ENCODE data around the gene VSX2.

The VSX2 gene

DNA sequence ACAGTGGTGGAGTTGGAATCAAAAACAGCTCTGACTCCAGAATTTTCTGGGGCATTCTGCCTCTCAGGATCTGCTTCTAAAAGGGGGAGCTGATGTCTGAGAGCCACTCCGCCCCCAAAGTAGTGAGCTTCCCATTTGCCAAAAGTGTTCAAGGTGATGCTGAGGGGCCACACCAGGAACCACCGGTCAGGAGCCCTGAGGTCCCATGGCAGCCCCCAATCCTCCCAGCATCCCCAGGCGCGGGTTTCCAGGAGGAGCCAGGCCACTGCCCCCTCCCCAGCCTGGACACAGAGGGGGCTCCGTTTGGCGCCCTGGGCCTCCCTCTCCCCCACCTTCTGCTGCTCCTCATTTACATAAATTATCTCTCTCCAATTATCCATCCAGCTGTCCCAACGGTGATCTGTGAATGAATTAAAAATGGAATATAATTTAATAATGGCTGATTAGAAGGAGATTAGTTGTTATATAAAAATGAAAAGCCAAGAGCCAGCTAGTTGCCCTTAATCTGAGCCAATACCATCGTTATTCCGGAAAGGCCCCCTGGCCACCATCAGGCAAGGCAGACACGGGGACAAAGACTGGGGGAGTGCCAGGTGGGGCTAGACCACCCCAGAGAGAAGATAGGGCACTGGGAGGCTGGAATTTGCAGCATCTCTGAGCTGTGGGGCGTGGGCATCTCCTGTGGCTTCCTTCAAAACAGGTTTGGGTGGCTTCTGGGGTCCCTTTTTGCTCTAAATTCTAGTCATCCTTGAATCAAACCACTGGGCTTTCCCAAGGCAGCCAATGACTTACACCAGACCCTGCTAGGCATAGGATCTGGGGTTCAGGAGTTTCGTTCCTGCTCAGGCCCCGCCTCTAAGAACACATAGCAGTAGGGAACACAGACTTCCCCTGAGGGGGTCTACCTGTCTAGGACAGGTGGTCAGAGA lies 19.7 kb upstream of the VSX2 start:
- peaks cover 2% of the 10 kb centered on the region; the same call in 1 of the 2 replicates for H3K27me3 ChIP-seq (replicated peaks; ENCODE audit: control insufficient read depth, insufficient read depth, low read length)

GRCh38 chr14:74220991-74221390 lies 18.3 kb upstream of the VSX2 start:
- TF ChIP-seq, protein P1, sequence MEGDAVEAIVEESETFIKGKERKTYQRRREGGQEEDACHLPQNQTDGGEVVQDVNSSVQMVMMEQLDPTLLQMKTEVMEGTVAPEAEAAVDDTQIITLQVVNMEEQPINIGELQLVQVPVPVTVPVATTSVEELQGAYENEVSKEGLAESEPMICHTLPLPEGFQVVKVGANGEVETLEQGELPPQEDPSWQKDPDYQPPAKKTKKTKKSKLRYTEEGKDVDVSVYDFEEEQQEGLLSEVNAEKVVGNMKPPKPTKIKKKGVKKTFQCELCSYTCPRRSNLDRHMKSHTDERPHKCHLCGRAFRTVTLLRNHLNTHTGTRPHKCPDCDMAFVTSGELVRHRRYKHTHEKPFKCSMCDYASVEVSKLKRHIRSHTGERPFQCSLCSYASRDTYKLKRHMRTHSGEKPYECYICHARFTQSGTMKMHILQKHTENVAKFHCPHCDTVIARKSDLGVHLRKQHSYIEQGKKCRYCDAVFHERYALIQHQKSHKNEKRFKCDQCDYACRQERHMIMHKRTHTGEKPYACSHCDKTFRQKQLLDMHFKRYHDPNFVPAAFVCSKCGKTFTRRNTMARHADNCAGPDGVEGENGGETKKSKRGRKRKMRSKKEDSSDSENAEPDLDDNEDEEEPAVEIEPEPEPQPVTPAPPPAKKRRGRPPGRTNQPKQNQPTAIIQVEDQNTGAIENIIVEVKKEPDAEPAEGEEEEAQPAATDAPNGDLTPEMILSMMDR (IDR thresholded peaks at IDR 0.05; ENCODE audit: insufficient read depth, low read length, poor library complexity, severe bottlenecking) = no peak
- Histone ChIP-seq H3K36me3 (ENCODE audit: control insufficient read depth, insufficient read depth, low read length) (no peaks in the 10 kb centered on the region), H3K4me3 (replicated peaks; ENCODE audit: low read depth, low read length) (no peak overlapping the region), H3K27me3 (replicated peaks; ENCODE audit: control insufficient read depth, insufficient read depth, low read length) (peaks cover 2% of the 10 kb centered on the region; the same call in 1 of the 2 replicates)
- DNase-seq (ENCODE audit: extremely low read depth, insufficient read length) = no peak

More for the DNA sequence above, 19.7 kb upstream of the VSX2 start:
- Histone ChIP-seq H3K4me3 (replicated peaks; ENCODE audit: low read depth, low read length) (no peak overlapping the region), H3K36me3 (ENCODE audit: control insufficient read depth, insufficient read depth, low read length) (no peaks in the 10 kb centered on the region)
- DNase-seq (ENCODE audit: extremely low read depth, insufficient read length) = no peak
- TF ChIP-seq, protein P1 (IDR thresholded peaks at IDR 0.05; ENCODE audit: insufficient read depth, low read length, poor library complexity, severe bottlenecking) = no peak

- no peak for DNase-seq (ENCODE audit: extremely low read depth, insufficient read length)
- H3K27me3 ChIP-seq (replicated peaks; ENCODE audit: control insufficient read depth, insufficient read depth, low read length) = peaks cover 2% of the 10 kb centered on the region; the same call in 1 of the 2 replicates
- TF ChIP-seq, protein P1 (IDR thresholded peaks at IDR 0.05; ENCODE audit: insufficient read depth, low read length, poor library complexity, severe bottlenecking) = no peak
- no peak overlapping the region for H3K4me3 ChIP-seq (replicated peaks; ENCODE audit: low read depth, low read length)
- H3K36me3 ChIP-seq (ENCODE audit: control insufficient read depth, insufficient read depth, low read length) = no peaks in the 10 kb centered on the region
These were observed 17.5 kb upstream of the VSX2 start for GRCh38 chr14:74221741-74222140.

DNA sequence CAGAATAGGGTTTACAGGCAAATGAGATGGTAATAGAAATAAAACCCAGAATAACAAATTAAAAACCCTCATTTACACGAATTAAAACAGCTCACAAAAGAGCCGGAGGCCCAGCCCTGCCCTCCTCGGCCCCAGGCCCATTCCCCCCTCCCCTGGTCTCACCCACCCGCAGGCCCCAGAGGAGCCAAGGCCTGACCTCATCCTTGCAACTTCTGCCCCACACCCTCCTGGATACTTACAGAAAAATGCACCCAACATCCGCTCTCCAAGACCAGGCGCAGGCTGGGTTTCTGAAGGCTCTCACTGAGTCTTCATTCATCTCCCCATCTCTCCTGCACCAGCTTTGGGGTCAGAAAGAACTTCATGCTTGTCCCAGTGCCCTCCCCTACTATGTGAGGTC lies 16.2 kb upstream of the VSX2 start:
- no peaks in the 10 kb centered on the region for H3K36me3 ChIP-seq (ENCODE audit: control insufficient read depth, insufficient read depth, low read length)
- H3K27me3 ChIP-seq (replicated peaks; ENCODE audit: control insufficient read depth, insufficient read depth, low read length) = peaks cover 2% of the 10 kb centered on the region; the same call in 1 of the 2 replicates
- TF ChIP-seq, protein P1 (IDR thresholded peaks at IDR 0.05; ENCODE audit: insufficient read depth, low read length, poor library complexity, severe bottlenecking) = no peak
- no peak for DNase-seq (ENCODE audit: extremely low read depth, insufficient read length)
- no peak overlapping the region for H3K4me3 ChIP-seq (replicated peaks; ENCODE audit: low read depth, low read length)

DNA sequence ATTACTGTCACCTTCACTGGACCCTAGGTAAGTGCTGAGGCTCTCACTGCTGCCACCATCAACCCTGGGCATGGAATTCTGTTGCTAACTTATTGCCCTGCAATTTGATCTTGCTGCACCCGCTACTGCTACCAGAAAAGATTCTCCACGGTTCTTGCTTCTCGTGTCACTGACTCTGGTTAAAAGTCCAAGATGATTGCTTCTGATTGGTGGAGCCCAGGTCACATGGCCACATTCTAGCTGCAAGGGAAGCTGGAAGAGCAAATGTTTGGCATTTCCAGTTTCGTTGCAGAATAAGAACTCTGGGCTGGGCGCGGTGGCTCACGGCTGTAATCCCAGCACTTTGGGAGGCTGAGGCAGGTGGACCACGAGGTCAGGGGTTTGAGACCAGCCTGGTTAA lies 7.5 kb upstream of the VSX2 start:
- DNase-seq (ENCODE audit: extremely low read depth, insufficient read length) = no peak
- no peaks in the 10 kb centered on the region; the same call in 1 of the 2 replicates for H3K27me3 ChIP-seq (replicated peaks; ENCODE audit: control insufficient read depth, insufficient read depth, low read length)
- TF ChIP-seq, protein P1 (IDR thresholded peaks at IDR 0.05; ENCODE audit: insufficient read depth, low read length, poor library complexity, severe bottlenecking) = no peak

More for the DNA sequence above, 7.5 kb upstream of the VSX2 start:
- no peaks in the 10 kb centered on the region for H3K36me3 ChIP-seq (ENCODE audit: control insufficient read depth, insufficient read depth, low read length)
- H3K4me3 ChIP-seq (replicated peaks; ENCODE audit: low read depth, low read length) = no peak overlapping the region
